A549 (cell line): ENCODE measurements around the gene EVC. TPM values are rescaled to one million over a fixed set of nuclear protein-coding genes. Genes with fewer than 3 reads are reported as not detected.

Source experiments
- ATAC-seq, 2 experiments: fragments of 200-7000 bp in 1 of 2; fragments of >200 bp in 1 of 2; cut with Nextera tagmentation in 1 of 2; cut with Tn5 transposase in 1 of 2; 3 replicates each; pipeline versions ENCODE4 v1.8.0 to v1.9.1; 2018 to 2020; ENCODE audit warnings: mild to moderate bottlenecking in 1 of 2, moderate library complexity in 1 of 2
- CTCF ChIA-PET: fragments of 300-600 bp; sonication (Branson Sonifier 250); formaldehyde crosslinking; extraction: SDS; loops from one replicate; lab custom pipeline; 2021; ENCODE audit warnings: antibody characterized with exemption, inconsistent platforms; lab: Yijun Ruan, JAX
- POLR2A ChIA-PET: fragments of 350-600 bp; formaldehyde crosslinking; extraction: SDS; loops from one replicate; lab custom pipeline; 2021; ENCODE audit warnings: antibody characterized with exemption, inconsistent platforms; lab: Yijun Ruan, JAX
- DNase-seq, 2 experiments: peaks; one replicate each; pipeline versions ENCODE4 v3.0.0 to v3.0.0-alpha.2; 2011 to 2016; ENCODE audit warnings: low read depth in 1 of 2, low spot score in 1 of 2
- FAIRE-seq: peaks from 2 replicates; lab custom pipeline; 2011; peaks lifted over from hg19 to GRCh38; lab: Jason Lieb, UNC
- H3K27ac ChIP-seq, 2 experiments: fragments of >200 bp; sonication (Bioruptor Twin); formaldehyde crosslinking; 3 replicates each; pipeline ENCODE4 v1.5.1; 2016 to 2017
- H3K4me1 ChIP-seq: fragments of >200 bp; sonication (Bioruptor Twin); formaldehyde crosslinking; 3 replicates; pipeline ENCODE4 v1.6.1; 2016
- H3K4me2 ChIP-seq: fragments of >200 bp; sonication (Bioruptor Twin); formaldehyde crosslinking; 3 replicates; pipeline ENCODE4 v1.6.1; 2016
- H3K4me3 ChIP-seq: fragments of >200 bp; sonication (Bioruptor Twin); formaldehyde crosslinking; 3 replicates; pipeline ENCODE4 v1.5.1; 2016
- H3K9me3 ChIP-seq: fragments of >200 bp; sonication (Bioruptor Twin); formaldehyde crosslinking; 3 replicates; pipeline ENCODE4 v1.6.1; 2016
- CBX2 ChIP-seq: fragments of 200-600 bp; sonication (generic); IDR thresholded peaks from 2 replicates; pipeline ENCODE4 v1.6.1; 2016; ENCODE audit warnings: low read depth, mild to moderate bottlenecking, borderline replicate concordance
- CHD2 ChIP-seq: fragments of 150-350 bp; IDR thresholded peaks from 2 replicates; pipeline ENCODE4 v1.6.1; 2014; ENCODE audit warnings: low read length; ENCODE audit not compliant: partially characterized antibody
- FOSB ChIP-seq: fragments of 250-450 bp; sonication (Bioruptor Pico); IDR thresholded peaks from 2 replicates; pipeline ENCODE4 v1.5.0; 2020; ENCODE audit warnings: mild to moderate bottlenecking, moderate library complexity
- FOSL2 ChIP-seq, 2 experiments: fragments of 450-650 bp in 1 of 2; fragments of >200 bp in 1 of 2; sonication (Bioruptor Twin) in 1 of 2; formaldehyde crosslinking; IDR thresholded peaks; 2 replicates each; pipeline versions ENCODE4 v1.5.0 to v1.6.1; 2016 to 2020; ENCODE audit warnings: mild to moderate bottlenecking in 1 of 2, moderate library complexity in 1 of 2
- GATA3 ChIP-seq: IDR thresholded peaks from 2 replicates; pipeline ENCODE4 v1.6.1; 2012; ENCODE audit warnings: borderline replicate concordance
- HEYL ChIP-seq: fragments of 250-450 bp; sonication (Bioruptor Pico); IDR thresholded peaks from 2 replicates; pipeline ENCODE4 v1.8.0; 2021; ENCODE audit warnings: mild to moderate bottlenecking, moderate library complexity
- HOXA7 ChIP-seq: fragments of 250-450 bp; sonication (Bioruptor Pico); IDR thresholded peaks from 2 replicates; pipeline ENCODE4 v1.5.0; 2020; ENCODE audit warnings: mild to moderate bottlenecking, moderate library complexity
- HOXB13 ChIP-seq: fragments of 250-450 bp; sonication (Bioruptor Pico); IDR thresholded peaks from 2 replicates; pipeline ENCODE4 v1.5.0; 2020; ENCODE audit warnings: low read depth, mild to moderate bottlenecking, moderate library complexity
- HOXB5 ChIP-seq: fragments of 250-450 bp; sonication (Bioruptor Pico); IDR thresholded peaks from 2 replicates; pipeline ENCODE4 v1.5.0; 2020; ENCODE audit warnings: mild to moderate bottlenecking, moderate library complexity
- JUNB ChIP-seq: fragments of >200 bp; sonication (Bioruptor Twin); formaldehyde crosslinking; IDR thresholded peaks from 2 replicates; pipeline ENCODE4 v1.6.1; 2016
- KDM1A ChIP-seq: fragments of 200-600 bp; sonication (generic); IDR thresholded peaks from 2 replicates; pipeline ENCODE4 v1.6.1; 2016; ENCODE audit warnings: low read depth, mild to moderate bottlenecking
- MAZ ChIP-seq: fragments of 150-350 bp; IDR thresholded peaks from 2 replicates; pipeline ENCODE4 v1.6.1; 2014; ENCODE audit warnings: antibody characterized with exemption, low read depth, low read length, borderline replicate concordance
- NPAS2 ChIP-seq: fragments of 250-450 bp; sonication (Bioruptor Pico); IDR thresholded peaks from 2 replicates; pipeline ENCODE4 v1.8.0; 2022; ENCODE audit warnings: mild to moderate bottlenecking, moderate library complexity, borderline replicate concordance
- PHF8 ChIP-seq: fragments of 200-600 bp; sonication (generic); IDR thresholded peaks from 2 replicates; pipeline ENCODE4 v1.6.1; 2016; ENCODE audit warnings: low read depth, mild to moderate bottlenecking, antibody characterized with exemption, moderate library complexity, borderline replicate concordance
- POLR2A ChIP-seq: IDR thresholded peaks from 2 replicates; pipeline ENCODE4 v1.6.1; 2012; ENCODE audit warnings: mild to moderate bottlenecking, low read length
- RAD21 ChIP-seq, 2 experiments: fragments of >200 bp in 1 of 2; sonication (Bioruptor Twin) in 1 of 2; formaldehyde crosslinking in 1 of 2; IDR thresholded peaks in 1 of 2; conservative IDR thresholded peaks in 1 of 2; 2 replicates in 1 of 2; 3 replicates in 1 of 2; pipeline ENCODE4 v1.6.1; 2012 to 2018; ENCODE audit warnings: inconsistent platforms in 1 of 2
- RARB ChIP-seq: fragments of 250-450 bp; sonication (Bioruptor Pico); IDR thresholded peaks from 2 replicates; pipeline ENCODE4 v1.8.0; 2021; ENCODE audit warnings: mild to moderate bottlenecking, moderate library complexity
- TFCP2L1 ChIP-seq: fragments of 250-450 bp; sonication (Bioruptor Pico); IDR thresholded peaks from 2 replicates; pipeline ENCODE4 v1.5.0; 2021; ENCODE audit warnings: mild to moderate bottlenecking
- TP53 ChIP-seq: fragments of 250-450 bp; sonication (Bioruptor Pico); IDR thresholded peaks from 2 replicates; pipeline ENCODE4 v1.5.0; 2021; ENCODE audit warnings: mild to moderate bottlenecking, moderate library complexity
- ZFP36 ChIP-seq: fragments of 450-650 bp; IDR thresholded peaks from 2 replicates; pipeline ENCODE4 v1.6.1; 2014; ENCODE audit warnings: borderline replicate concordance; ENCODE audit not compliant: partially characterized antibody
- ZSCAN20 ChIP-seq: fragments of 250-450 bp; sonication (Bioruptor Pico); IDR thresholded peaks from 2 replicates; pipeline ENCODE4 v1.8.0; 2022; ENCODE audit warnings: mild to moderate bottlenecking, moderate library complexity
- WGBS: methylation state at CpG from one replicate; pipeline ENCODE4 v1.1.6; 2017; ENCODE audit errors: missing lambda C conversion rate; 5-methylcytosine and 5-hydroxymethylcytosine counted together
- polyA plus RNA-seq, 4 experiments: library from polyadenylated mRNA; depleted of rRNA in 3 of 4; stranded (reverse); fragments of >200 nt; fragmentation: RNase III in 1 of 4; extraction: RNeasy Plus Mini Kit Qiagen cat#74134 plus additional on column Dnase treatment in 1 of 4; gene quantifications; 2 replicates in 3 of 4; 3 replicates in 1 of 4; pipeline ENCODE4 v1.2.3, GENCODE V29; 2011 to 2017
- TF ChIP-seq, protein P1 (sequence below): IDR thresholded peaks from 2 replicates; pipeline ENCODE4 v1.6.1; 2012
- TF ChIP-seq, protein P2 (sequence below): fragments of >200 bp; sonication (Bioruptor Twin); formaldehyde crosslinking; IDR thresholded peaks from 2 replicates; pipeline ENCODE4 v1.6.1; 2016
- TF ChIP-seq, protein P3 (sequence below): fragments of 250-450 bp; sonication (Bioruptor Pico); IDR thresholded peaks from 2 replicates; pipeline ENCODE4 v1.5.0; 2020; ENCODE audit warnings: low read depth, mild to moderate bottlenecking, moderate library complexity

Gene EVC
- polyA plus RNA-seq, 2 of the 4 experiments (the other 2 are of a cell fraction), result 3.0 to 5.5 TPM

DNA sequence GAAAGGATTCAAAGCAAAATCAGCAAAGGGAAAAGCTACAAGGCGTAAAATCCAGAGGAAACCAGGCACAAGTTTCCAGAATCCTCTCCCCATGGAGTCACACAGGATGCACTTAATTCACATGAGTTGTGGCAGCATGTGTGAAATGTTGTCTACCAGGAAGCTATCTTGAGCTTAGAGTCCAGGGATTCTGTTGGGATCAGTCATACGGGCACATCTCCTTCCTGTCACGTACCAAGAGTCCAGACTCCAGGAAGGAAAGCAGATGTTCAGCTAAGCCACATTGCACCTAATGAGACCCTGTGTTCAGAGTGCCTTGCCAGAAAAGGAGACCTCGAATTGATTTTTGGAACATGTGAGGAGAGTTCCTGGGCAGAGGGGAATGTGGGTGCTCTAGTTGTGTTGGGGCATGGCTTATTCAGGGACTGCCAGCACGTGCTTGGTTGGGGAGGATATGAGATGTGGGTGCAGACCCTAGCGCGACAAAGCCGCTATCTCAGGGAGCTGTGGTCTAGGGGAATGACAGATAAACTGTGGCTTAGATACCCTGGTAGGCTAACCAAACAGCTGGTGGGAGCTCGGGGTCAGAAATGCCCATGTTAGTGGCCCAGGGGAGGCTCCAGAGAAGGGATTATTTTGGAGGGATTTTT is 70.0 kb downstream of the EVC start:
- Histone ChIP-seq H3K4me1 (no peaks in the 10 kb centered on the region; the same call in 2 of the 3 replicates), H3K4me2 (no peak overlapping the region), H3K27ac (no peak overlapping the region), H3K9me3 (peaks cover 16% of the 10 kb centered on the region; the same call in 1 of the 3 replicates), H3K4me3 (no peak overlapping the region)
- no peak for DNase-seq
- WGBS, result 95% methylated on average over 8 of the region's 9 CpGs
- POLR2A ChIA-PET, result no interaction called here
- no peak for FAIRE-seq
- TF ChIP-seq RAD21 (conservative IDR thresholded peaks at IDR 0.05 in 1 of 2, IDR thresholded peaks at IDR 0.05 in 1 of 2), result no peak
- no peak for ATAC-seq
- CTCF ChIA-PET, result interaction anchor here (1.3 kb wide), 2 partner anchors 9 to 381 kb away, joined by 3 read pairs; no protein-coding TSS in a partner anchor

DNA sequence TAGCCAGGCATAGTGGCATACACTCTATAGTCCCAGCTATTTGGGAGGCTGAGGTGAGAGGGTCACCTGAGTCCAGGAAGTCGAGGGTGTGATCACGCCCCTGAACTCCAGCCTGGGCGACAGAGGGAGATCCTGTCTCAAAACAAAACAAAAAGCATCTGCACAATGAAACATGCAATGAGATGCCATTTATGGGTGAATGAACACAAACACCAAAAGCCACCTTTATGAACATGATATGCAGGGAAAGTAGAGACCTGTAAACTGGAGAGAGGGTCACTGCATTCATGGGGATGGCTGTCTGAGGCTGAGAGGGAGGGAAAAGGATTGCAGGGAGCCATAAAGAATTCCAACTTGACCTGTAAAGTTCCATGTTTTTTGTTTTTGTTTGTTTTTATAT is 70.7 kb downstream of the EVC start:
- DNase-seq (no peak), ATAC-seq (no peak), FAIRE-seq (no peak)
- Histone ChIP-seq H3K27ac (no peak overlapping the region), H3K4me3 (no peak overlapping the region), H3K4me1 (no peaks in the 10 kb centered on the region; the same call in 2 of the 3 replicates), H3K4me2 (no peak overlapping the region), H3K9me3 (peaks cover 9% of the 10 kb centered on the region; the same call in 1 of the 3 replicates)
- POLR2A ChIA-PET, result no interaction called here
- CTCF ChIA-PET, result interaction anchor here (1.3 kb wide), 2 partner anchors 8 to 382 kb away, joined by 3 read pairs; no protein-coding TSS in a partner anchor
- no peak for TF ChIP-seq TP53 (CRISPR knock-in tag)
- TF ChIP-seq ZSCAN20 (CRISPR knock-in tag), result no peak
- TF ChIP-seq TFCP2L1 (CRISPR knock-in tag), result no peak
- 94% methylated on average over 3 of the region's 3 CpGs for WGBS

DNA sequence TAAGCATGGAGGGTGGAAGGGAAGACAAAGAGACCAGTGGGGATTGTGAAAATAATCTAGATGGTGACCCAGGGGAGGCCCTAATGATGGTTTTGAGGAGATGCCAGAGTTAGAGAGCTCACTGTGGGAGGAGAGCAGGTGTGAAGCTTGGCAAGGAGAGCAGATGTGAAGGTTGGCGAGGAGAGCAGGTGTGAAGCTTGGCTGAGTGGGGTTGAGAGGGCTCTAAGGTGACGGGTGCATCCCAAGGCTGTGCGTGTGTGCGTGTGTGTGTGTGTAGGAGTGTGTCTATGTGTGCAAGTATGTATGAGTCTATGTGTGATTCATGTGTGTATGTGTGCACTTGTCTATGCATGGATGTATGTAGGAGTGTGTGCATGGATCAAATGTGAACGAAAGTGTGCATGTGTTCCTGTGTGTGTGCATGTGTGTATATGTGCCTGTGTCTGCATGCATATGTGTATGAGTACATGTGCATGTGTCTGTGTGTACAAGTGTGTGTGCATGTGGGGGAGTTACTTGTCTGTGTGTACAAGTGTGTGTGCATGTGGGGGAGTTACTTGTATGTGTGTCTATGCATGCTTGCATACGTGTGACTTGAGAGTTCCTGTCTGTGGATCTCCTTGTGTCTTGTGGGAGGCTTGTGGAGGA is 72.0 kb downstream of the EVC start:
- CTCF ChIA-PET, result interaction anchor here (0.6 to 1.0 kb wide), 2 partner anchors 8 to 53 kb away, joined by 3 read pairs; no protein-coding TSS in a partner anchor
- Histone ChIP-seq H3K4me2 (no peak overlapping the region), H3K9me3 (no peaks in the 10 kb centered on the region), H3K4me3 (no peak overlapping the region), H3K27ac (no peak overlapping the region), H3K4me1 (no peaks in the 10 kb centered on the region; the same call in 2 of the 3 replicates)
- ATAC-seq, result no peak
- 94% methylated on average over 6 of the region's 6 CpGs for WGBS
- POLR2A ChIA-PET, result no interaction called here
- TF ChIP-seq, protein P1, sequence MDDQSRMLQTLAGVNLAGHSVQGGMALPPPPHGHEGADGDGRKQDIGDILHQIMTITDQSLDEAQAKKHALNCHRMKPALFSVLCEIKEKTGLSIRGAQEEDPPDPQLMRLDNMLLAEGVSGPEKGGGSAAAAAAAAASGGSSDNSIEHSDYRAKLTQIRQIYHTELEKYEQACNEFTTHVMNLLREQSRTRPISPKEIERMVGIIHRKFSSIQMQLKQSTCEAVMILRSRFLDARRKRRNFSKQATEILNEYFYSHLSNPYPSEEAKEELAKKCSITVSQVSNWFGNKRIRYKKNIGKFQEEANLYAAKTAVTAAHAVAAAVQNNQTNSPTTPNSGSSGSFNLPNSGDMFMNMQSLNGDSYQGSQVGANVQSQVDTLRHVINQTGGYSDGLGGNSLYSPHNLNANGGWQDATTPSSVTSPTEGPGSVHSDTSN, result no peak
- TF ChIP-seq KDM1A (no peak), NPAS2 (CRISPR knock-in tag) (no peak), CBX2 (no peak), GATA3 (no peak), HOXB5 (no peak), RAD21 (conservative IDR thresholded peaks at IDR 0.05 in 1 of 2, IDR thresholded peaks at IDR 0.05 in 1 of 2) (no peak), POLR2A (no peak)
- TF ChIP-seq, protein P2, sequence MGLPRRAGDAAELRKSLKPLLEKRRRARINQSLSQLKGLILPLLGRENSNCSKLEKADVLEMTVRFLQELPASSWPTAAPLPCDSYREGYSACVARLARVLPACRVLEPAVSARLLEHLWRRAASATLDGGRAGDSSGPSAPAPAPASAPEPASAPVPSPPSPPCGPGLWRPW, result no peak
- DNase-seq, result no peak
- no peak for FAIRE-seq

DNA sequence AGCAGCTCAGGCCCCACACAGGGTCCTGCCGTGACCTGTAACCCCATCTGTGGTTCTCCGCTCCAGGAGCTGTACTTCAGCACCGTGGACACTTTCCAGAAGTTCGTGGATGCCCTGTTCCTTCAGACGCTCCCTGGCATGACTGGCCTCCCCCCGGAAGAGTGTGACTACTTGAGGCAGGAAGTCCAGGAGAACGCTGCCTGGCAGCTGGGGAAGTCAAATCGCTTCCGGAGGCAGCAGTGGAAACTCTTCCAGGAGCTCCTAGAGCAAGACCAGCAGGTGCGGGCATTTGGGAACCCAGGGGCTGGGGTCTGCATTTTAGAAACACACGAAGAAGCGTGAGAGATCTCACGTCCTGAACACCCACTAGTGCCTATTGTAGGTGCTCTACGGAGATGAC is 72.5 kb downstream of the EVC start:
- no peak overlapping the region for H3K4me3 ChIP-seq
- ATAC-seq (no peak), DNase-seq (no peak), FAIRE-seq (no peak)
- H3K9me3 ChIP-seq, result no peaks in the 10 kb centered on the region
- H3K4me2 ChIP-seq, result no peak overlapping the region
- ChIA-PET POLR2A (no interaction called here), CTCF (interaction anchor here (1.0 kb wide), 1 partner anchor 8 kb away, joined by 3 read pairs; no protein-coding TSS in a partner anchor)
- H3K4me1 ChIP-seq, result no peaks in the 10 kb centered on the region; the same call in 2 of the 3 replicates
- WGBS, result 97% methylated on average over 9 of the region's 14 CpGs
- TF ChIP-seq HOXB13, result no peak
- TF ChIP-seq RAD21 (conservative IDR thresholded peaks at IDR 0.05 in 1 of 2, IDR thresholded peaks at IDR 0.05 in 1 of 2), result no peak
- no peak for TF ChIP-seq CHD2
- no peak for TF ChIP-seq JUNB
- TF ChIP-seq CBX2, result no peak
- TF ChIP-seq ZFP36, result no peak
- TF ChIP-seq PHF8, result no peak
- no peak for TF ChIP-seq FOSL2 (IDR thresholded peaks at IDR 0.05)
- TF ChIP-seq FOSL2 (CRISPR knock-in tag; IDR thresholded peaks at IDR 0.05), result no peak
- TF ChIP-seq HOXA7, result no peak
- TF ChIP-seq RARB (CRISPR knock-in tag), result no peak
- TF ChIP-seq, protein P3, sequence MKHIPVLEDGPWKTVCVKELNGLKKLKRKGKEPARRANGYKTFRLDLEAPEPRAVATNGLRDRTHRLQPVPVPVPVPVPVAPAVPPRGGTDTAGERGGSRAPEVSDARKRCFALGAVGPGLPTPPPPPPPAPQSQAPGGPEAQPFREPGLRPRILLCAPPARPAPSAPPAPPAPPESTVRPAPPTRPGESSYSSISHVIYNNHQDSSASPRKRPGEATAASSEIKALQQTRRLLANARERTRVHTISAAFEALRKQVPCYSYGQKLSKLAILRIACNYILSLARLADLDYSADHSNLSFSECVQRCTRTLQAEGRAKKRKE (CRISPR knock-in tag), result no peak
- no peak for TF ChIP-seq ZSCAN20 (CRISPR knock-in tag)
- no peak for TF ChIP-seq TP53 (CRISPR knock-in tag)
- TF ChIP-seq HEYL, result no peak
- TF ChIP-seq MAZ, result no peak
- no peak for TF ChIP-seq FOSB (CRISPR knock-in tag)
- TF ChIP-seq NPAS2 (CRISPR knock-in tag), result no peak
- no peak for TF ChIP-seq GATA3
- no peak overlapping the region for H3K27ac ChIP-seq
